Measurements from ENCODE around the gene AQP2.

GRCh38 chr12:49932533-49933130 lies 17.9 kb upstream of the AQP2 start:
- TF ChIP-seq CTCF (IDR thresholded peaks at IDR 0.05), result no peak
- no peak for TF ChIP-seq POLR2A (IDR thresholded peaks at IDR 0.05)

Measured in uterus (tissue), 2 donors.